Measurements from ENCODE around the gene DIP2C.

GRCh38 chr10:602391-603005 is 87.0 kb downstream of the DIP2C start:
- TF ChIP-seq ARNT (IDR thresholded peaks at IDR 0.05) (no peak), FOXK2 (IDR thresholded peaks at IDR 0.05) (no peak), FOXM1 (IDR thresholded peaks at IDR 0.05; ENCODE audit: borderline replicate concordance) (no peak), HDGF (IDR thresholded peaks at IDR 0.05; ENCODE audit: borderline replicate concordance) (no peak), ZNF384 (IDR thresholded peaks at IDR 0.05) (no peak), LEF1 (IDR thresholded peaks at IDR 0.05; ENCODE audit: borderline replicate concordance) (no peak), ELF4 (IDR thresholded peaks at IDR 0.05) (no peak), CTBP1 (IDR thresholded peaks at IDR 0.05; ENCODE audit: borderline replicate concordance) (no peak), TARDBP (IDR thresholded peaks at IDR 0.05) (no peak)
- TF ChIP-seq, protein P1, sequence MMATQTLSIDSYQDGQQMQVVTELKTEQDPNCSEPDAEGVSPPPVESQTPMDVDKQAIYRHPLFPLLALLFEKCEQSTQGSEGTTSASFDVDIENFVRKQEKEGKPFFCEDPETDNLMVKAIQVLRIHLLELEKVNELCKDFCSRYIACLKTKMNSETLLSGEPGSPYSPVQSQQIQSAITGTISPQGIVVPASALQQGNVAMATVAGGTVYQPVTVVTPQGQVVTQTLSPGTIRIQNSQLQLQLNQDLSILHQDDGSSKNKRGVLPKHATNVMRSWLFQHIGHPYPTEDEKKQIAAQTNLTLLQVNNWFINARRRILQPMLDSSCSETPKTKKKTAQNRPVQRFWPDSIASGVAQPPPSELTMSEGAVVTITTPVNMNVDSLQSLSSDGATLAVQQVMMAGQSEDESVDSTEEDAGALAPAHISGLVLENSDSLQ (IDR thresholded peaks at IDR 0.05), result no peak

Measured in HEK293T (cell line).